Measurements from ENCODE around the gene PAQR3.

PAQR3 gene

GRCh38 chr4:78962597-78963115 is 23.4 kb upstream of the PAQR3 start:
- TF ChIP-seq, protein P1, sequence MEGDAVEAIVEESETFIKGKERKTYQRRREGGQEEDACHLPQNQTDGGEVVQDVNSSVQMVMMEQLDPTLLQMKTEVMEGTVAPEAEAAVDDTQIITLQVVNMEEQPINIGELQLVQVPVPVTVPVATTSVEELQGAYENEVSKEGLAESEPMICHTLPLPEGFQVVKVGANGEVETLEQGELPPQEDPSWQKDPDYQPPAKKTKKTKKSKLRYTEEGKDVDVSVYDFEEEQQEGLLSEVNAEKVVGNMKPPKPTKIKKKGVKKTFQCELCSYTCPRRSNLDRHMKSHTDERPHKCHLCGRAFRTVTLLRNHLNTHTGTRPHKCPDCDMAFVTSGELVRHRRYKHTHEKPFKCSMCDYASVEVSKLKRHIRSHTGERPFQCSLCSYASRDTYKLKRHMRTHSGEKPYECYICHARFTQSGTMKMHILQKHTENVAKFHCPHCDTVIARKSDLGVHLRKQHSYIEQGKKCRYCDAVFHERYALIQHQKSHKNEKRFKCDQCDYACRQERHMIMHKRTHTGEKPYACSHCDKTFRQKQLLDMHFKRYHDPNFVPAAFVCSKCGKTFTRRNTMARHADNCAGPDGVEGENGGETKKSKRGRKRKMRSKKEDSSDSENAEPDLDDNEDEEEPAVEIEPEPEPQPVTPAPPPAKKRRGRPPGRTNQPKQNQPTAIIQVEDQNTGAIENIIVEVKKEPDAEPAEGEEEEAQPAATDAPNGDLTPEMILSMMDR (IDR thresholded peaks at IDR 0.05; ENCODE audit: low read length), result no peak
- TF ChIP-seq EZH2phosphoT487 (IDR thresholded peaks at IDR 0.05; ENCODE audit: low read length), result no peak
- no peak for TF ChIP-seq EZH2 (optimal IDR thresholded peaks at IDR 0.05; ENCODE audit: low read depth, low read length)

DNA sequence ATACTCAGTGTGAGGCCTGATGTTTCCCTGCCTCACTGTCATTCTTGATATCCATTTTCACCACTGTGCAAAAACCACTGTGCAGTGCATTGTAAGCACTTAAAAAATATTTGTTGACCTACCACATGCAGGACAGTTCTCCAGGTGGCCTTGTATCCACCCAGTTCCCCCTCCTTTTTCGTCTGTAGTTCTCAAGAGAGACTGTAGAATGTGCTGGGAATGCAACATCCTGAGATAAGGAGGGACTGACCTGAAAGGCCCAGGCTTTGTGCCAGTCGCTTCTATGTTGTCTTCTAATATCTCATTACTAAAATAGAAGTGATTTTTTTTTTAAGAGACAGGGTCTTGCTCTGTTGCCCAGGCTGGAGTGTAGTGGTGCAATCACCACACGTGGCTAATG is 21.7 kb upstream of the PAQR3 start:
- no peaks in the 10 kb centered on the region for H3F3A ChIP-seq (ENCODE audit: insufficient read depth, low read length)
- H3K79me2 ChIP-seq (ENCODE audit: low read length), result no peaks in the 10 kb centered on the region
- H4K20me1 ChIP-seq (ENCODE audit: insufficient read depth, low read length), result no peaks in the 10 kb centered on the region
- peak; percentile 12 for DNase-seq
- no peaks in the 10 kb centered on the region for H3K36me3 ChIP-seq (replicated peaks; ENCODE audit: insufficient read depth, low read length)
- no peaks in the 10 kb centered on the region for H3K27me3 ChIP-seq (replicated peaks; ENCODE audit: insufficient read depth, low read length)
- H3K4me3 ChIP-seq (ENCODE audit: low read length), result no peak overlapping the region
- no peaks in the 10 kb centered on the region for H3K4me1 ChIP-seq (ENCODE audit: low read length)
- H2AFZ ChIP-seq (ENCODE audit: low read length), result no peak overlapping the region
- H3K9ac ChIP-seq (ENCODE audit: low read length), result no peak overlapping the region
- H3K27ac ChIP-seq (ENCODE audit: low read length), result no peak overlapping the region
- no peak for TF ChIP-seq EZH2 (optimal IDR thresholded peaks at IDR 0.05; ENCODE audit: low read depth, low read length)
- TF ChIP-seq, protein P1 (IDR thresholded peaks at IDR 0.05; ENCODE audit: low read length), result no peak
- no peak for TF ChIP-seq EZH2phosphoT487 (IDR thresholded peaks at IDR 0.05; ENCODE audit: low read length)
- no peaks in the 10 kb centered on the region for H3K9me3 ChIP-seq (replicated peaks; ENCODE audit: insufficient read depth, low read length)
- no peak overlapping the region for H3K4me2 ChIP-seq (ENCODE audit: low read depth, low read length)
- no peaks in the 10 kb centered on the region for H3K9me2 ChIP-seq (replicated peaks; ENCODE audit: insufficient read depth, low read length)

More at GRCh38 chr4:78962597-78963115, 23.4 kb upstream of the PAQR3 start:
- H3K36me3 ChIP-seq (replicated peaks; ENCODE audit: insufficient read depth, low read length), result no peaks in the 10 kb centered on the region
- no peak overlapping the region for H3K4me2 ChIP-seq (ENCODE audit: low read depth, low read length)
- no peaks in the 10 kb centered on the region for H3K9me3 ChIP-seq (replicated peaks; ENCODE audit: insufficient read depth, low read length)
- no peaks in the 10 kb centered on the region for H4K20me1 ChIP-seq (ENCODE audit: insufficient read depth, low read length)
- H3K27me3 ChIP-seq (replicated peaks; ENCODE audit: insufficient read depth, low read length), result no peaks in the 10 kb centered on the region
- H3K9ac ChIP-seq (ENCODE audit: low read length), result no peak overlapping the region
- H3K9me2 ChIP-seq (replicated peaks; ENCODE audit: insufficient read depth, low read length), result no peaks in the 10 kb centered on the region
- no peak overlapping the region for H3K27ac ChIP-seq (ENCODE audit: low read length)
- no peak overlapping the region for H3K4me3 ChIP-seq (ENCODE audit: low read length)
- no peaks in the 10 kb centered on the region for H3K79me2 ChIP-seq (ENCODE audit: low read length)
- DNase-seq, result no peak
- no peaks in the 10 kb centered on the region for H3F3A ChIP-seq (ENCODE audit: insufficient read depth, low read length)
- no peak overlapping the region for H2AFZ ChIP-seq (ENCODE audit: low read length)
- H3K4me1 ChIP-seq (ENCODE audit: low read length), result no peaks in the 10 kb centered on the region

GRCh38 chr4:78956975-78957374 is 17.7 kb upstream of the PAQR3 start:
- Histone ChIP-seq H3K4me2 (ENCODE audit: low read depth, low read length) (no peak overlapping the region), H3K9me3 (replicated peaks; ENCODE audit: insufficient read depth, low read length) (no peaks in the 10 kb centered on the region), H2AFZ (ENCODE audit: low read length) (no peak overlapping the region), H3K9me2 (replicated peaks; ENCODE audit: insufficient read depth, low read length) (no peaks in the 10 kb centered on the region), H3K27me3 (replicated peaks; ENCODE audit: insufficient read depth, low read length) (no peaks in the 10 kb centered on the region), H3F3A (ENCODE audit: insufficient read depth, low read length) (no peaks in the 10 kb centered on the region), H3K9ac (ENCODE audit: low read length) (no peak overlapping the region), H3K27ac (ENCODE audit: low read length) (no peak overlapping the region), H3K4me1 (ENCODE audit: low read length) (no peaks in the 10 kb centered on the region), H3K79me2 (ENCODE audit: low read length) (no peaks in the 10 kb centered on the region), H4K20me1 (ENCODE audit: insufficient read depth, low read length) (no peaks in the 10 kb centered on the region), H3K36me3 (replicated peaks; ENCODE audit: insufficient read depth, low read length) (no peaks in the 10 kb centered on the region), H3K4me3 (ENCODE audit: low read length) (no peak overlapping the region)
- TF ChIP-seq, protein P1 (IDR thresholded peaks at IDR 0.05; ENCODE audit: low read length), result no peak
- TF ChIP-seq EZH2phosphoT487 (IDR thresholded peaks at IDR 0.05; ENCODE audit: low read length) (no peak), EZH2 (optimal IDR thresholded peaks at IDR 0.05; ENCODE audit: low read depth, low read length) (no peak)
- no peak for DNase-seq

All from MM.1S (cell line).